Peyer's patch (tissue), 4 donors: Measurements from ENCODE around the gene FAM210A. TPM values are rescaled to one million over a fixed set of nuclear protein-coding genes. Genes with fewer than 3 reads are reported as not detected.

Source experiments
- DNase-seq, 3 donors: peaks; one replicate each; pipeline ENCODE4 v3.0.0-alpha.2; 2017 to 2019
- H3K27ac ChIP-seq, 4 donors: fragments of 200-600 bp; sonication (generic); one replicate each; pipeline ENCODE4 v1.5.1; 2016 to 2019
- H3K27me3 ChIP-seq, 2 donors: fragments of 200-600 bp; sonication (generic); one replicate each; pipeline ENCODE4 v1.5.1; 2019
- H3K36me3 ChIP-seq, 3 donors: fragments of 200-600 bp; sonication (generic); one replicate each; pipeline ENCODE4 v1.5.1; 2016 to 2019
- H3K4me1 ChIP-seq, 4 donors: fragments of 200-600 bp; sonication (generic); one replicate each; pipeline ENCODE4 v1.5.1; 2016 to 2019
- H3K4me3 ChIP-seq, 4 donors: fragments of 200-600 bp; sonication (generic); 1 replicate in 3 of 4; 2 replicates in 1 of 4; pipeline ENCODE4 v1.5.1; 2016 to 2019; ENCODE audit warnings: mild to moderate bottlenecking in 1 of 4
- H3K9me3 ChIP-seq, 4 donors: fragments of 200-600 bp; sonication (generic); one replicate each; pipeline ENCODE4 v1.5.1; 2016 to 2019; ENCODE audit warnings: mild to moderate bottlenecking in 1 of 4
- CTCF ChIP-seq, 6 experiments: fragments of 450-650 bp in 4 of 6; fragments of 200-600 bp in 2 of 6; sonication (generic) in 1 of 6; IDR thresholded peaks; one replicate each; pipeline ENCODE4 v1.5.1; 2017 to 2019; ENCODE audit warnings: antibody characterized with exemption in 6 of 6, mild to moderate bottlenecking in 3 of 6, moderate library complexity in 1 of 6
- POLR2A ChIP-seq, 2 donors: fragments of 450-650 bp; IDR thresholded peaks; one replicate each; pipeline ENCODE4 v1.5.1; 2017; ENCODE audit warnings: antibody characterized with exemption in 2 of 2, mild to moderate bottlenecking in 2 of 2, moderate library complexity in 2 of 2
- total RNA-seq, 4 donors: library from RNA; depleted of rRNA; stranded (reverse); fragments of >200 nt; gene quantifications; one replicate each; pipeline ENCODE4 v1.1.0, GENCODE V29; 2016

The FAM210A gene
- total RNA-seq, 4 donors from 2014 or later: 6.0 to 14.0 (median 9.7) TPM

GRCh38 chr18:13643261-13643751 is 83.1 kb downstream of the FAM210A start:
- Histone ChIP-seq H3K36me3 (peaks cover 0 to 17% (median 0%) of the 10 kb centered on the region in 3 donors), H3K27ac (no peak overlapping the region), H3K4me3 (no peak overlapping the region), H3K27me3 (no peaks in the 10 kb centered on the region), H3K9me3 (no peaks in the 10 kb centered on the region), H3K4me1 (no peaks in the 10 kb centered on the region)
- DNase-seq: no peak
- no peak for TF ChIP-seq POLR2A (IDR thresholded peaks at IDR 0.05)
- no peak for TF ChIP-seq CTCF (IDR thresholded peaks at IDR 0.05)

- Histone ChIP-seq H3K27me3 (no peaks in the 10 kb centered on the region), H3K36me3 (peaks cover 0 to 17% (median 0%) of the 10 kb centered on the region in 3 donors), H3K27ac (peak overlapping the region in 1 of 4 donors; percentile 35), H3K4me1 (no peaks in the 10 kb centered on the region), H3K4me3 (no peak overlapping the region), H3K9me3 (no peaks in the 10 kb centered on the region)
- DNase-seq: no peak
- no peak for TF ChIP-seq POLR2A (IDR thresholded peaks at IDR 0.05)
- no peak for TF ChIP-seq CTCF (IDR thresholded peaks at IDR 0.05)
These were observed 83.9 kb downstream of the FAM210A start for GRCh38 chr18:13642440-13642827.

GRCh38 chr18:13641551-13642439 is 84.6 kb downstream of the FAM210A start:
- no peaks in the 10 kb centered on the region for H3K27me3 ChIP-seq
- no peak for TF ChIP-seq POLR2A (IDR thresholded peaks at IDR 0.05)
- TF ChIP-seq CTCF (IDR thresholded peaks at IDR 0.05): no peak
- H3K4me1 ChIP-seq: no peaks in the 10 kb centered on the region
- DNase-seq: no peak
- no peaks in the 10 kb centered on the region for H3K9me3 ChIP-seq
- peaks cover 0 to 16% (median 0%) of the 10 kb centered on the region in 3 donors for H3K36me3 ChIP-seq
- H3K27ac ChIP-seq: peak overlapping the region in 1 of 4 donors; percentile 35
- peak overlapping the region; percentile 3 to 42 (median 14) for H3K4me3 ChIP-seq

- no peaks in the 10 kb centered on the region for H3K4me1 ChIP-seq
These were observed 86.0 kb downstream of the FAM210A start for GRCh38 chr18:13640266-13640860.

More at GRCh38 chr18:13640266-13640860, 86.0 kb downstream of the FAM210A start:
- DNase-seq: no peak
- TF ChIP-seq CTCF (IDR thresholded peaks at IDR 0.05): no peak
- no peak for TF ChIP-seq POLR2A (IDR thresholded peaks at IDR 0.05)
- H3K36me3 ChIP-seq: peaks cover 0 to 8% (median 0%) of the 10 kb centered on the region in 3 donors
- H3K4me3 ChIP-seq: no peak overlapping the region
- no peak overlapping the region for H3K27ac ChIP-seq
- H3K9me3 ChIP-seq: no peaks in the 10 kb centered on the region
- H3K27me3 ChIP-seq: no peaks in the 10 kb centered on the region
